ENCODE results near the gene KCNG2.

DNA sequence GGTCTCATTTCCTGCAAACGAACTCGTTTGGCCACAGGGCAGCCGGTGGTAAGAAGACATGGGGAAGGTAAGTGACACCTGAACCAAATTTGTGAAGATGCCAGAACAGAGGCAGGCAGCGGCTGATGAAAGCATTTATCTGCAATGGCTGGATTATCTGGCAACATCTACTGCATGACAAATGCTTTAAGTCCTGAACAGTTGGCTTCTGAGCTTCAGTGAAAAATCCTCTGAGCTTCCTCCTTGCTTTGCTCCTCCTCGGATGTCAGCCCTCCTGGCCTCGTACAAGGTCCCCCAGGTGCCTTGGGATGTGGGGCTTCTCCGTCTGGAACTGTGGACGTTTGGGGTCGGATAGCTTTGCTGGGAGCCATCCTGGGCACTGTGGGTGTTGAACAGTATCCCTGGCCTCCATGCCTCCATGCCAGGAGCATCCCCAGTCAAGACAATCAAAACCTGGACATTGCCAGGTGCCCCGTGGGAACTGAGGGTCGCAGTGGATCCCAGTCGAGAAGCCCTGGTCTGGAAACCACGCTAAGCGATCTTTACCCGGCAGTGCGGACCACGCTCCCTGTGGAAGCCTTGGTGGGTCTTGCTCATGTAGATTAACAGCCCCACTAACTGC lies 49.3 kb downstream of the KCNG2 start:
- TF ChIP-seq, protein P1, sequence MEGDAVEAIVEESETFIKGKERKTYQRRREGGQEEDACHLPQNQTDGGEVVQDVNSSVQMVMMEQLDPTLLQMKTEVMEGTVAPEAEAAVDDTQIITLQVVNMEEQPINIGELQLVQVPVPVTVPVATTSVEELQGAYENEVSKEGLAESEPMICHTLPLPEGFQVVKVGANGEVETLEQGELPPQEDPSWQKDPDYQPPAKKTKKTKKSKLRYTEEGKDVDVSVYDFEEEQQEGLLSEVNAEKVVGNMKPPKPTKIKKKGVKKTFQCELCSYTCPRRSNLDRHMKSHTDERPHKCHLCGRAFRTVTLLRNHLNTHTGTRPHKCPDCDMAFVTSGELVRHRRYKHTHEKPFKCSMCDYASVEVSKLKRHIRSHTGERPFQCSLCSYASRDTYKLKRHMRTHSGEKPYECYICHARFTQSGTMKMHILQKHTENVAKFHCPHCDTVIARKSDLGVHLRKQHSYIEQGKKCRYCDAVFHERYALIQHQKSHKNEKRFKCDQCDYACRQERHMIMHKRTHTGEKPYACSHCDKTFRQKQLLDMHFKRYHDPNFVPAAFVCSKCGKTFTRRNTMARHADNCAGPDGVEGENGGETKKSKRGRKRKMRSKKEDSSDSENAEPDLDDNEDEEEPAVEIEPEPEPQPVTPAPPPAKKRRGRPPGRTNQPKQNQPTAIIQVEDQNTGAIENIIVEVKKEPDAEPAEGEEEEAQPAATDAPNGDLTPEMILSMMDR (IDR thresholded peaks at IDR 0.05): no peak
- no peak for TF ChIP-seq POLR2A (IDR thresholded peaks at IDR 0.05)
